H1 (cell line): Measurements from ENCODE around the gene SLC24A3. TPM values are rescaled to one million over a fixed set of nuclear protein-coding genes. Genes with fewer than 3 reads are reported as not detected.

Experiments
- CTCF ChIA-PET: fragments of 300-600 bp; sonication (Branson Sonifier 250); formaldehyde crosslinking; loops from one replicate; lab custom pipeline; 2021; ENCODE audit not compliant: partially characterized antibody; lab: Charles Lee
- POLR2A ChIA-PET: fragments of 300-600 bp; sonication (Branson Sonifier 250); formaldehyde crosslinking; loops from one replicate; lab custom pipeline; 2021; ENCODE audit warnings: inconsistent platforms; ENCODE audit not compliant: partially characterized antibody; lab: Charles Lee
- DNase-seq, 2 experiments: peaks; one replicate each; pipeline versions ENCODE4 v3.0.0 to v3.0.0-alpha.2; 2010 to 2022; ENCODE audit warnings: low spot score in 2 of 2, low read depth in 1 of 2, mixed read lengths in 1 of 2
- FAIRE-seq: peaks from 2 replicates; lab custom pipeline; 2011; peaks lifted over from hg19 to GRCh38; lab: Jason Lieb, UNC
- H2AFZ ChIP-seq: 2 replicates; pipeline ENCODE4 v1.8.1; 2012; ENCODE audit warnings: low read length, inconsistent platforms
- H2AK5ac ChIP-seq: 2 replicates; pipeline ENCODE4 v1.6.1; 2013; ENCODE audit warnings: low read depth, low read length
- H2BK120ac ChIP-seq: replicated peaks from 2 replicates; pipeline ENCODE3; 2013; ENCODE audit warnings: low read depth, low read length, inconsistent platforms
- H2BK12ac ChIP-seq: 2 replicates; pipeline ENCODE4 v1.6.1; 2013; ENCODE audit warnings: low read depth, low read length
- H2BK15ac ChIP-seq: 2 replicates; pipeline ENCODE4 v1.6.1; 2013; ENCODE audit warnings: low read length
- H2BK20ac ChIP-seq: 2 replicates; pipeline ENCODE4 v1.6.1; 2013; ENCODE audit warnings: low read length
- H2BK5ac ChIP-seq: 2 replicates; pipeline ENCODE4 v1.6.1; 2013; ENCODE audit warnings: low read depth, low read length
- H3K14ac ChIP-seq: 2 replicates; pipeline ENCODE4 v1.6.1; 2013; ENCODE audit warnings: inconsistent platforms; ENCODE audit not compliant: insufficient read length
- H3K18ac ChIP-seq: 2 replicates; pipeline ENCODE4 v1.6.1; 2013; ENCODE audit warnings: low read length; ENCODE audit errors: extremely low read depth
- H3K23ac ChIP-seq: 2 replicates; pipeline ENCODE4 v1.6.1; 2013; ENCODE audit warnings: inconsistent platforms; ENCODE audit not compliant: insufficient read length
- H3K23me2 ChIP-seq: 2 replicates; pipeline ENCODE4 v1.6.1; 2013; ENCODE audit warnings: low read depth, low read length
- H3K27ac ChIP-seq: 2 replicates; pipeline ENCODE4 v1.6.1; 2011; ENCODE audit warnings: low read depth, low read length, inconsistent platforms
- H3K27me3 ChIP-seq, 4 experiments: replicated peaks in 1 of 4; 1 replicate in 1 of 4; 2 replicates in 3 of 4; pipeline versions ENCODE4 v1.6.1 to v1.8.1; 2011 to 2013; ENCODE audit warnings: low read length in 3 of 4, mild to moderate bottlenecking in 3 of 4, inconsistent platforms in 2 of 4, mixed read lengths in 2 of 4, moderate library complexity in 1 of 4; ENCODE audit not compliant: control insufficient read depth in 3 of 4, insufficient read depth in 3 of 4; ENCODE audit errors: extremely low read depth in 1 of 4
- H3K36me3 ChIP-seq, 4 experiments: 2 replicates each; pipeline versions ENCODE4 v1.6.1 to v1.8.1; 2011 to 2013; ENCODE audit warnings: mild to moderate bottlenecking in 4 of 4, low read length in 3 of 4, moderate library complexity in 2 of 4, control low read depth in 1 of 4, inconsistent platforms in 1 of 4; ENCODE audit not compliant: insufficient read depth in 4 of 4, control insufficient read depth in 2 of 4
- H3K4ac ChIP-seq: replicated peaks from 2 replicates; pipeline ENCODE3; 2013; ENCODE audit warnings: low read length, low read depth, mixed read lengths, inconsistent platforms; ENCODE audit not compliant: insufficient read length
- H3K4me1 ChIP-seq, 4 experiments: replicated peaks in 1 of 4; 1 replicate in 1 of 4; 2 replicates in 3 of 4; pipeline versions ENCODE4 v1.6.1 to v1.8.1; 2011 to 2013; ENCODE audit warnings: low read length in 3 of 4, inconsistent platforms in 2 of 4, mixed read lengths in 1 of 4; ENCODE audit not compliant: insufficient read depth in 4 of 4, control insufficient read depth in 3 of 4
- H3K4me2 ChIP-seq, 2 experiments: 2 replicates each; pipeline versions ENCODE4 v1.6.1 to v1.8.1; 2011 to 2013; ENCODE audit warnings: low read depth in 2 of 2, low read length in 2 of 2, control low read depth in 1 of 2, inconsistent platforms in 1 of 2, mild to moderate bottlenecking in 1 of 2; ENCODE audit not compliant: insufficient read depth in 1 of 2
- H3K4me3 ChIP-seq, 4 experiments: fragments of 200-600, 300-600 bp in 1 of 4; sonication (generic), shearing (Covaris generic), sonication (Bioruptor Twin) in 1 of 4; 2 replicates each; pipeline versions ENCODE4 v1.5.1 to v1.8.1; 2011 to 2016; ENCODE audit warnings: low read length in 4 of 4, low read depth in 3 of 4, control low read depth in 2 of 4, inconsistent platforms in 2 of 4, mild to moderate bottlenecking in 2 of 4, mixed read lengths in 1 of 4, moderate library complexity in 1 of 4; ENCODE audit not compliant: insufficient read depth in 2 of 4; ENCODE audit errors: extremely low read depth in 1 of 4
- H3K56ac ChIP-seq: replicated peaks from 2 replicates; pipeline ENCODE3; 2013; ENCODE audit warnings: low read depth, mild to moderate bottlenecking, mixed read lengths, low read length, inconsistent platforms; ENCODE audit not compliant: insufficient read length
- H3K79me1 ChIP-seq: 2 replicates; pipeline ENCODE4 v1.6.1; 2013; ENCODE audit warnings: low read depth, low read length, control low read depth
- H3K79me2 ChIP-seq, 2 experiments: 2 replicates each; pipeline versions ENCODE4 v1.6.1 to v1.8.1; 2012 to 2013; ENCODE audit warnings: low read length in 2 of 2, mild to moderate bottlenecking in 2 of 2, inconsistent platforms in 1 of 2; ENCODE audit not compliant: insufficient read depth in 2 of 2, control insufficient read depth in 1 of 2
- H3K9ac ChIP-seq, 4 experiments: replicated peaks in 1 of 4; 1 replicate in 1 of 4; 2 replicates in 3 of 4; pipeline versions ENCODE4 v1.6.1 to v1.8.1; 2011 to 2013; ENCODE audit warnings: low read depth in 3 of 4, low read length in 3 of 4, control low read depth in 2 of 4, mild to moderate bottlenecking in 2 of 4, moderate library complexity in 2 of 4, inconsistent platforms in 1 of 4; ENCODE audit errors: extremely low read depth in 1 of 4
- H3K9me3 ChIP-seq, 2 experiments: 2 replicates each; pipeline versions ENCODE4 v1.6.1 to v1.8.1; 2012 to 2013; ENCODE audit warnings: mild to moderate bottlenecking in 2 of 2, moderate library complexity in 2 of 2, control low read depth in 1 of 2, inconsistent platforms in 1 of 2, low read depth in 1 of 2, low read length in 1 of 2, mixed read lengths in 1 of 2; ENCODE audit not compliant: insufficient read depth in 2 of 2
- H4K20me1 ChIP-seq, 2 experiments: replicated peaks in 1 of 2; 2 replicates each; pipeline versions ENCODE3 to v1.8.1; 2011 to 2013; ENCODE audit warnings: inconsistent platforms in 2 of 2, low read length in 2 of 2, mild to moderate bottlenecking in 1 of 2; ENCODE audit not compliant: insufficient read depth in 2 of 2, control insufficient read depth in 1 of 2
- H4K5ac ChIP-seq: 2 replicates; pipeline ENCODE4 v1.6.1; 2013; ENCODE audit warnings: low read length, low read depth, mixed read lengths, inconsistent platforms; ENCODE audit not compliant: insufficient read length
- H4K8ac ChIP-seq: 2 replicates; pipeline ENCODE4 v1.8.0; 2013; ENCODE audit warnings: mild to moderate bottlenecking, moderate library complexity, low read length, inconsistent platforms; ENCODE audit not compliant: insufficient read depth; ENCODE audit errors: extremely low read depth
- H4K91ac ChIP-seq: replicated peaks from 2 replicates; pipeline ENCODE3; 2013; ENCODE audit warnings: low read length, mixed read lengths, inconsistent platforms; ENCODE audit not compliant: insufficient read length
- BCL11A ChIP-seq, 2 experiments: IDR thresholded peaks; one replicate each; pipeline ENCODE4 v1.6.1; 2011; ENCODE audit warnings: low read depth in 2 of 2, low read length in 2 of 2, mild to moderate bottlenecking in 2 of 2
- RBBP5 ChIP-seq: IDR thresholded peaks from 2 replicates; pipeline ENCODE4 v1.7.1; 2012; ENCODE audit warnings: low read depth, mild to moderate bottlenecking, inconsistent platforms, low read length, moderate library complexity, borderline replicate concordance
- WGBS, 2 experiments: shearing (Covaris generic) in 1 of 2; methylation state at CpG; one replicate each; pipeline versions ENCODE4 v1.1.6 to v1.1.7; 2013 to 2015; ENCODE audit warnings: low lambda C conversion rate in 2 of 2, mixed read lengths in 2 of 2, inconsistent platforms in 1 of 2, low coverage in 1 of 2, missing lambda C conversion rate in 1 of 2; ENCODE audit not compliant: insufficient replicate concordance in 2 of 2, insufficient coverage in 1 of 2, insufficient read length in 1 of 2; ENCODE audit errors: extremely low coverage in 1 of 2, missing lambda C conversion rate in 1 of 2; 5-methylcytosine and 5-hydroxymethylcytosine counted together
- polyA plus RNA-seq, 7 experiments: library from polyadenylated mRNA; depleted of rRNA in 3 of 7; stranded (reverse) in 5 of 7; unstranded in 2 of 7; fragments of >200 nt in 5 of 7; fragments of 200-250 nt in 2 of 7; gene quantifications; 1 replicate in 5 of 7; 2 replicates in 1 of 7; 4 replicates in 1 of 7; pipeline versions ENCODE4 v1.2.1 to v1.2.3, GENCODE V29; 2011 to 2013; ENCODE audit warnings: missing spikeins in 2 of 7, mixed read lengths in 2 of 7
- total RNA-seq: library from RNA; stranded (reverse); fragmentation: NEBNext Ultra II Directional; extraction: Animal tissue kit (Norgen Biotek cat#: 25700); gene quantifications from 2 replicates; pipeline ENCODE4 v1.2.1, GENCODE V29; 2021

SLC24A3 gene
- total and polyA plus RNA-seq, 2 of the 8 experiments (the other 6 are each of a cell fraction or from before 2014, with no cell fraction given), result 4.5 to 6.3 TPM

GRCh38 chr20:19310541-19310940, 98.1 kb downstream of the SLC24A3 start:
- Histone ChIP-seq H4K8ac (no peak overlapping the region), H3K9me3 (no peaks in the 10 kb centered on the region), H2BK12ac (no peak overlapping the region), H2BK5ac (no peak overlapping the region), H2AFZ (no peak overlapping the region), H3K18ac (no peak overlapping the region), H3K27me3 (no peaks in the 10 kb centered on the region), H4K20me1 (no peaks in the 10 kb centered on the region), H3K4ac (no peak overlapping the region), H4K5ac (no peak overlapping the region), H2AK5ac (no peak overlapping the region), H3K23ac (no peak overlapping the region), H2BK120ac (no peak overlapping the region), H3K23me2 (no peaks in the 10 kb centered on the region; the same call in 1 of the 2 replicates), H2BK20ac (no peak overlapping the region), H3K14ac (no peak overlapping the region), H3K79me1 (no peaks in the 10 kb centered on the region), H3K79me2 (no peaks in the 10 kb centered on the region), H3K56ac (no peak overlapping the region), H3K27ac (no peak overlapping the region), H3K4me1 (no peaks in the 10 kb centered on the region), H2BK15ac (no peak overlapping the region), H3K36me3 (no peaks in the 10 kb centered on the region), H4K91ac (no peak overlapping the region), H3K9ac (no peak overlapping the region), H3K4me2 (no peak overlapping the region), H3K4me3 (no peak overlapping the region)
- WGBS, 2 experiments, result 94% methylated on average over 2 of the region's 2 CpGs; no CpG with 5 or more reads in 1 of the 2 experiments
- ChIA-PET CTCF (interaction anchor here (1.2 kb wide), 1 partner anchor 10 kb away, joined by 3 read pairs; no protein-coding TSS in a partner anchor), POLR2A (no interaction called here)
- FAIRE-seq (no peak), DNase-seq (no peak)
- TF ChIP-seq RBBP5, result no peak
- TF ChIP-seq BCL11A (IDR thresholded peaks at IDR 0.05; ENCODE audit: low read depth in 2 of 2, low read length in 2 of 2), result no peak
